MM.1S (cell line): ENCODE results near the gene PRODH.

Source experiments
- CTCF ChIP-seq: fragments of 300-600 bp; sonication (generic); IDR thresholded peaks from 2 replicates; pipeline ENCODE4 v1.5.1; 2016; ENCODE audit warnings: antibody characterized with exemption, low read length, mixed read lengths
- EZH2 ChIP-seq: fragments of 300-600 bp; sonication (generic); optimal IDR thresholded peaks from 2 replicates; pipeline ENCODE3; 2017; ENCODE audit warnings: low read depth, mild to moderate bottlenecking, antibody characterized with exemption, low read length, mixed read lengths
- EZH2phosphoT487 ChIP-seq: fragments of 300-600 bp; sonication (generic); IDR thresholded peaks from 2 replicates; pipeline ENCODE4 v1.6.1; 2018; ENCODE audit warnings: antibody characterized with exemption, low read length

- TF ChIP-seq EZH2: no peak
- no peak for TF ChIP-seq CTCF
- TF ChIP-seq EZH2phosphoT487: no peak
These were observed 8.5 kb downstream of the PRODH start for GRCh38 chr22:18927573-18927972.
